Suprapubic skin (tissue), 4 donors: Measurements from ENCODE around the gene EGLN1. TPM values are rescaled to one million over a fixed set of nuclear protein-coding genes. Genes with fewer than 3 reads are reported as not detected.

Experiments
- DNase-seq, 2 donors: peaks; one replicate each; pipeline ENCODE4 v3.0.0-alpha.2; 2019; ENCODE audit warnings: low spot score in 2 of 2
- H3K27ac ChIP-seq: fragments of 200-600 bp; sonication (generic); one replicate; pipeline ENCODE4 v1.5.1; 2019
- H3K27me3 ChIP-seq: fragments of 200-600 bp; sonication (generic); one replicate; pipeline ENCODE4 v1.5.1; 2019
- H3K36me3 ChIP-seq: fragments of 200-600 bp; sonication (generic); one replicate; pipeline ENCODE4 v1.5.1; 2019
- H3K4me1 ChIP-seq: fragments of 200-600 bp; sonication (generic); one replicate; pipeline ENCODE4 v1.5.1; 2019
- H3K4me3 ChIP-seq: fragments of 200-600 bp; sonication (generic); one replicate; pipeline ENCODE4 v1.5.1; 2019; ENCODE audit warnings: mild to moderate bottlenecking
- H3K9me3 ChIP-seq: fragments of 200-600 bp; sonication (generic); one replicate; pipeline ENCODE4 v1.5.1; 2019
- CTCF ChIP-seq, 2 donors: fragments of 200-600 bp in 1 of 2; fragments of 450-650 bp in 1 of 2; sonication (generic) in 1 of 2; IDR thresholded peaks; one replicate each; pipeline ENCODE4 v1.5.1; 2016 to 2019; ENCODE audit warnings: antibody characterized with exemption in 2 of 2, mild to moderate bottlenecking in 1 of 2, moderate library complexity in 1 of 2
- EP300 ChIP-seq: sonication (generic); formaldehyde crosslinking; IDR thresholded peaks from one replicate; pipeline ENCODE4 v1.6.1; 2017; ENCODE audit warnings: antibody characterized with exemption
- POLR2A ChIP-seq, 2 donors: fragments of 450-650 bp; IDR thresholded peaks; one replicate each; pipeline ENCODE4 v1.6.1; 2017; ENCODE audit warnings: antibody characterized with exemption in 2 of 2, mild to moderate bottlenecking in 2 of 2, moderate library complexity in 2 of 2
- POLR2AphosphoS5 ChIP-seq, 3 donors: sonication (generic); formaldehyde crosslinking; IDR thresholded peaks; one replicate each; pipeline ENCODE4 v1.6.1; 2017; ENCODE audit warnings: antibody characterized with exemption in 3 of 3
- WGBS: methylation state at CpG from one replicate; pipeline ENCODE4 v1.1.5; 2018; 5-methylcytosine and 5-hydroxymethylcytosine counted together
- total RNA-seq, 4 donors: library from RNA; depleted of rRNA; stranded (reverse); fragments of >200 nt; gene quantifications; one replicate each; pipeline ENCODE4 v1.1.0, GENCODE V29; 2016

Gene EGLN1
- total RNA-seq, 4 donors from 2014 or later: 33.8 to 44.5 (median 39.4) TPM

- DNase-seq: no peak
- no peaks in the 10 kb centered on the region for H3K27me3 ChIP-seq
- H3K4me1 ChIP-seq: peaks cover 52% of the 10 kb centered on the region
These were observed 87.9 kb downstream of the EGLN1 start for GRCh38 chr1:231334079-231334666.

GRCh38 chr1:231332761-231333160, 89.3 kb downstream of the EGLN1 start:
- Histone ChIP-seq H3K4me1 (peaks cover 45% of the 10 kb centered on the region), H3K4me3 (no peak overlapping the region), H3K27me3 (no peaks in the 10 kb centered on the region), H3K27ac (no peak overlapping the region), H3K9me3 (no peaks in the 10 kb centered on the region), H3K36me3 (no peaks in the 10 kb centered on the region)
- no peak for DNase-seq
- 84% methylated on average over 1 of the region's 1 CpG for WGBS
- TF ChIP-seq POLR2A (IDR thresholded peaks at IDR 0.05) (no peak), CTCF (IDR thresholded peaks at IDR 0.05) (no peak), POLR2AphosphoS5 (IDR thresholded peaks at IDR 0.05) (no peak), EP300 (no peak)

More at GRCh38 chr1:231334079-231334666, 87.9 kb downstream of the EGLN1 start:
- H3K36me3 ChIP-seq: no peaks in the 10 kb centered on the region
- WGBS: 80% methylated on average over 1 of the region's 1 CpG
- no peaks in the 10 kb centered on the region for H3K9me3 ChIP-seq
- H3K4me3 ChIP-seq: peak overlapping the region; percentile 74
- H3K27ac ChIP-seq: no peak overlapping the region
- TF ChIP-seq EP300: no peak
- no peak for TF ChIP-seq POLR2A (IDR thresholded peaks at IDR 0.05)
- TF ChIP-seq CTCF (IDR thresholded peaks at IDR 0.05): no peak
- no peak for TF ChIP-seq POLR2AphosphoS5 (IDR thresholded peaks at IDR 0.05)

- no peaks in the 10 kb centered on the region for H3K36me3 ChIP-seq
- H3K4me3 ChIP-seq: no peak overlapping the region
- no peaks in the 10 kb centered on the region for H3K27me3 ChIP-seq
- no peak overlapping the region for H3K27ac ChIP-seq
- H3K9me3 ChIP-seq: no peaks in the 10 kb centered on the region
- H3K4me1 ChIP-seq: peaks cover 21% of the 10 kb centered on the region
- no peak for DNase-seq
- no peak for TF ChIP-seq POLR2A (IDR thresholded peaks at IDR 0.05)
- TF ChIP-seq EP300: no peak
- TF ChIP-seq CTCF (IDR thresholded peaks at IDR 0.05): no peak
- WGBS: 91% methylated on average over 7 of the region's 7 CpGs
These were observed 92.6 kb downstream of the EGLN1 start for GRCh38 chr1:231329483-231329882.

- H3K27me3 ChIP-seq: no peaks in the 10 kb centered on the region
- WGBS: 84% methylated on average over 5 of the region's 5 CpGs
- TF ChIP-seq POLR2AphosphoS5 (IDR thresholded peaks at IDR 0.05): no peak
- no peak for TF ChIP-seq CTCF (IDR thresholded peaks at IDR 0.05)
- TF ChIP-seq EP300: no peak
- no peak for TF ChIP-seq POLR2A (IDR thresholded peaks at IDR 0.05)
- no peak overlapping the region for H3K4me3 ChIP-seq
- no peaks in the 10 kb centered on the region for H3K36me3 ChIP-seq
- no peak overlapping the region for H3K27ac ChIP-seq
- DNase-seq: no peak
- H3K4me1 ChIP-seq: peaks cover 2% of the 10 kb centered on the region
- no peaks in the 10 kb centered on the region for H3K9me3 ChIP-seq
These were observed 94.5 kb downstream of the EGLN1 start for GRCh38 chr1:231327617-231328016.

- Histone ChIP-seq H3K9me3 (no peaks in the 10 kb centered on the region), H3K27me3 (no peaks in the 10 kb centered on the region), H3K36me3 (no peaks in the 10 kb centered on the region), H3K4me1 (no peaks in the 10 kb centered on the region), H3K27ac (no peak overlapping the region), H3K4me3 (no peak overlapping the region)
- TF ChIP-seq EP300 (no peak), POLR2AphosphoS5 (IDR thresholded peaks at IDR 0.05) (no peak), POLR2A (IDR thresholded peaks at IDR 0.05) (no peak)
- DNase-seq: no peak
- WGBS: 51% methylated on average over 1 of the region's 1 CpG
These were observed 95.8 kb downstream of the EGLN1 start for GRCh38 chr1:231326248-231326647.

- no peaks in the 10 kb centered on the region for H3K9me3 ChIP-seq
- TF ChIP-seq EP300: no peak
- no peak for TF ChIP-seq POLR2A (IDR thresholded peaks at IDR 0.05)
- 85% methylated on average over 5 of the region's 5 CpGs for WGBS
- no peaks in the 10 kb centered on the region for H3K36me3 ChIP-seq
- no peak overlapping the region for H3K27ac ChIP-seq
- DNase-seq: no peak
- no peak overlapping the region for H3K4me3 ChIP-seq
- H3K4me1 ChIP-seq: no peaks in the 10 kb centered on the region
- H3K27me3 ChIP-seq: no peaks in the 10 kb centered on the region
These were observed 97.4 kb downstream of the EGLN1 start for GRCh38 chr1:231324660-231325059.
